ENCODE data around the gene MMP7.

The MMP7 gene

DNA sequence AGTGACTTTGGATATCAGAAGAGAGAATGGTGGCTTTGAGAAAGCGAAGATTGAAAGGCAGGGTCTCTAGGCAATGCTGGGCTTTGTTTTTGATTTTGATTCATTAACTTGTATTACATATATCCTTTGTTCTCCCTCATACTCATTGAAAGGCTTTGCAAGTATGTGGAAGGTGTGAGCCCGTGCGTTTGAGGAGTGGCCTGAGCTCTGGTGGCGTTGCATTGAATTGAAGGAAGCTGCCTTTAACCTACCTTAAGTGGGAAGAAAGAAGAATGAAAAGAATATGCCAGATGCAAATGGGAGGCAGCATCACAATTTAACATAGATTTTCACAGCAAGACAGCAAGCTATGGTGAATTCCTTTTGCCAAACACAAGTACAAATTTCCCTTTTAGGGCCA lies 6.7 kb downstream of the MMP7 start:
- no peak overlapping the region for H3K4me3 ChIP-seq (ENCODE audit: low read depth, low read length)
- TF ChIP-seq CTCF (IDR thresholded peaks at IDR 0.05; ENCODE audit: low read depth, low read length), result no peak

GRCh38 chr11:102523189-102523570 lies 7.4 kb downstream of the MMP7 start:
- H3K4me3 ChIP-seq (ENCODE audit: low read depth, low read length), result no peak overlapping the region
- TF ChIP-seq CTCF (IDR thresholded peaks at IDR 0.05; ENCODE audit: low read depth, low read length), result no peak

GRCh38 chr11:102522312-102523188 lies 8.0 kb downstream of the MMP7 start:
- TF ChIP-seq CTCF (IDR thresholded peaks at IDR 0.05; ENCODE audit: low read depth, low read length), result no peak
- H3K4me3 ChIP-seq (ENCODE audit: low read depth, low read length), result no peak overlapping the region

DNA sequence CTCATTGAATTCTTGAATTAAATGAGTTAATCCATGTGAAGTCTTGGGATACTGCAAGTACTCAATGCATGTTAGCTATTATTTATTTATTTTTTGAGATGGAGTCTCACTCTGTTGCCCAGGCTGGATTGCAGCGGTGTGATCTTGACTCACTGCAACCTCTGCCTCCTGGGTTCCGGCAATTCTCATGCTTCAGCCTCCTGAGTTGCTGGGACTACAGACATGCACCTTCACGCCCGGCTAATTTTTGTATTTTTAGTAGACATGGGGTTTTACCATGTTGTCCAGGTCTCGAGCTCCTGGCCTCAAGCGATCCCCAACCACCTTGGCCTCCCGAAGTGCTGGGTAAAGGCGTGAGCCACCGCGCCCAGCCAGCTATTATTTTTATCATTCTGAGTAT lies 9.4 kb downstream of the MMP7 start:
- TF ChIP-seq CTCF (IDR thresholded peaks at IDR 0.05; ENCODE audit: low read depth, low read length), result no peak
- H3K4me3 ChIP-seq (ENCODE audit: low read depth, low read length), result no peak overlapping the region

DNA sequence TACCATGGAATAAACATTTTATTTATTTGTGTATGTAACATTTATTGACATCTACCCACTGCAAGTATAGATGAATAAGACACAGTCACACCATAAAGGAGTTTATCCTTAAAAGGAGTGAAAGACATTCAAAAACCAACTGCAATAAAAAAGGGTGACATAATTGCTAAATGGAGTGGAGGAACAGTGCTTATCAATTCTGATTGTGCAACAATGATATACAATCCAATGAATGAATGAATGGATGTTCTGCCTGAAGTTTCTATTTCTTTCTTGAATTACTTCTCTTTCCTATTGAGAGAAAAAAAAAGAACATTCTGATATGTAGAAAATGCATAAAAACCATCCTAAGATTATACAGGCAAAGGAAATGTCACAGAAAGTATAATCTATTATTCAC lies 10.0 kb downstream of the MMP7 start:
- TF ChIP-seq CTCF (IDR thresholded peaks at IDR 0.05; ENCODE audit: low read depth, low read length), result no peak
- H3K4me3 ChIP-seq (ENCODE audit: low read depth, low read length), result no peak overlapping the region

- no peak overlapping the region for H3K4me3 ChIP-seq (ENCODE audit: low read depth, low read length)
- TF ChIP-seq CTCF (IDR thresholded peaks at IDR 0.05; ENCODE audit: low read depth, low read length), result no peak
Observed at GRCh38 chr11:102518296-102519094, 12.1 kb downstream of the MMP7 start.

DNA sequence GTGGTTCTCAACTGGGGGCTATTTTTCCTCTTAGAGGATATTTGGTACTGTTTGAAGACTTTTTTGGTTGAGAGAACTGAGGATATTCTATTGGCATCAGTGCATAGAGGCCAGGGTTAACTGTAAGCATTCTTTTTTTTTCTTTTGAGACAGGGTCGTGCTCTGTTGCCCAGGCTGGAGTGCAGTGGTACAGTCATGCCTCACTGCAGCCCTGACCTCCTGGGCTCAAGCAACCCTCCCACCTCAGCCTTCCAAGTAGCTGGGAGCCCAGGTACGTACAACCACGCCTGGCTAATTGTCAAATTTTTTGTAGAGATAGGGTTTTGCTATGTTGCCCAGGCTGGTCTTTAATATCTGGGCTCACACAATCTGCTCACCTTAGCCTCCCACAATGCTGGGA lies 12.9 kb downstream of the MMP7 start:
- no peak overlapping the region for H3K4me3 ChIP-seq (ENCODE audit: low read depth, low read length)

More for the DNA sequence above, 12.9 kb downstream of the MMP7 start:
- no peak for TF ChIP-seq CTCF (IDR thresholded peaks at IDR 0.05; ENCODE audit: low read depth, low read length)

All from WI38 (cell line).